ACHN (cell line): ENCODE measurements around the gene KCND3.
"Not testable (repeated sequence)": the region's sequence is repeated elsewhere in the genome, so short reads cannot be mapped to it uniquely, and the experiment has no call there.

ENCODE experiments used
- DNase-seq: peaks from one replicate; pipeline ENCODE4 v3.0.0-alpha.2; 2015
- in situ Hi-C: cut with HindIII; loops from 2 replicates; pipeline ENCODE4 v1.10.0; 2017; ENCODE audit warnings: low sequenced_read_pairs, low pct_ligation_motif_present, low pct_unique_long_range_greater_than_20kb

KCND3 gene

DNA sequence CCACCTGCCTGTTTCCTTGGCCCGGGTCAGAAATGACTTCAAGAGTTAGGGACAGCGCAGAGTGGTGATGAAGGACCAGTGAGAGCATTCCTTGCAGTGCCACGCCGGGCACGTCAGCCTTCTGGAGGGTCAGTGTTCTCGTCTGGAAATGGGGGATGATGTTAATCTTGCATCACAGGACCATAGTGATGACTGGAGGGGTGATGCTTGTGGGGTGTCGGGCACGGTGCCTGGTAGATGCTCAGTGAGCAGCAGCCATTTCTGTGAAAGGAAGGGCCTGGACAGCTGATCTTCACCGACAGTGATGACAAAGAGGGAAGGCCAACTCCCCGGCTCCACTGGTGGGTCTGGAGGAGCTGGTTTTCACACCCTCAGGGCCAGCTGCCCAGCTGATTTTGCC, 177.6 kb downstream of the KCND3 start:
- in situ Hi-C loops, result no loop called here
- no peak for DNase-seq

DNA sequence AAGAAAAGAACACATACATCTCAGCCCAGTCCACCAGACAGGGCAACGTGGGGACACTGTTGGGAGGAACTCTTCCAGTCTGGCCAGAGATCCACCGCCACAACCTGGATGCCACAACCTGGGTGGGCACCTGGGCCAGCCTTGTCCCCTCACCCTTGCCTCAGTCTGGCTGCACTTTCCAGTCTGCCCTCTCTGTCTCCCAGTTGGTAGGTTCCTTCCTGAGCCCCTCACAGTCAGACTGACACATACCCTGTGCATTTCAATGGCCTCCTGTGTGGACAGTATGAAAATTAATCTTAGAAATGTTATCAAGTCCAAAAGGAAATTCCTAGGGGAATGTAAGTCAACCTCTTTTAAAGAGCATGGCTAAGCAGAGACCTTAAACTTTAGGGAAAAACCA, 184.2 kb downstream of the KCND3 start:
- in situ Hi-C loops, result no loop called here
- no peak for DNase-seq

DNA sequence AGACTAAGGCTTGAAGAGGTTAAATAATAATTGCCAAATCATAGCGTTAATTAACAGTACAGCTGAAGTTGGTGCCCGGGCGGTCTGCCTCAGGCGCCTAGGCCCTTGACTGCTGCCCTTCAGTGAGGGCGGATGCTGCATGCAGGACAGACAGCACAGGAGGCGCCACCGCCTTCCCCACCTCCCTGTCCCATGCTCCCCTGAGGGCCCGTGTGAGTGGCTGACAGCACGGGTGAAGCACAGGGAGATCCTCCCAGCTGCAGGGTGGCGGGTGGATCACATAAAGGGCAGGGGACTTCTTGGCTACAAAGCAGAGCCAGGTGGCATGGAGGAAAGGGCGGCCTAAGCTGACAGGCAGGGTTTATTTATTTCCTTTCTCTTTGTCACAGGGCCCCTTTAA, 184.7 kb downstream of the KCND3 start:
- no peak for DNase-seq
- in situ Hi-C loops, result no loop called here

DNA sequence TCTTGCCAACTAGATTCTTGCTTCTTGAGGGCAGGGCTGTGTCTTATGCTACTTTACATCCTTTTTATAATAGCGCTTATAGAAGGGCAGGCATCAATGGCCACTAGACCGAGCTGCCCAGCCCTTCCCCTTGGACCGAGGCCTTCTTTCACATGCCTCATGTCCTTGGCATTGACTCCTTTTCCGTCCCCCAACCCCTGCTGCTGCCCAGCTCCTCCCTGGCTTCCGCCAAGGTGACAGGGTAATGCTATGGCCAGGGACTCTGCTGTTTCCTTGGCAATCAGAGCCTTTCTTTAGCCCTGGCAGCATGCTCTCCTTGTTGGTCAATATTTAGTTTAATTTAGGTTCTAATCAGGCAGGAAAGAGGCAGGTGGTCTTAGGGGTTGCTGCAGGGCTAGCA, 185.5 kb downstream of the KCND3 start:
- in situ Hi-C loops, result no loop called here
- no peak for DNase-seq

DNA sequence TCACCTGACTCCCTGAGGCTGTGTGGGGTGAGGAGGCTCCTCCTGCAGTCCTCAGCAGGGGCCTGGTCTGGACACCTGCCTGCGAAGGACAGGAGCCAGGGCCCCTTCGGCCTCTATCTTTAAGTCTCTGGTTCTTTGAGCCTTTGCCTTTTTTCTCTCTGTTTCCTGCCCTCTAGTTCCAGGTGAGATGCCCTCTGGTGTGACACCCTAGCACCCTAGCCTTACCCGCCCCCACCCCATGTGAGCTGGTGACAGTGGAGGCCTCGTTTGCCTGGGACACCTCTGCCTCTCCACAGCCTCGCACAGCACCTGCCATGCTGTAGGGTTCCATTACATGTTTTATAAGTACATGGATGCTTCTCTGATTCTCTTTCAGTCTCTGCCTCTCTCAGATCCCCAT, 186.5 kb downstream of the KCND3 start:
- no peak for DNase-seq
- in situ Hi-C loops, result no loop called here

DNA sequence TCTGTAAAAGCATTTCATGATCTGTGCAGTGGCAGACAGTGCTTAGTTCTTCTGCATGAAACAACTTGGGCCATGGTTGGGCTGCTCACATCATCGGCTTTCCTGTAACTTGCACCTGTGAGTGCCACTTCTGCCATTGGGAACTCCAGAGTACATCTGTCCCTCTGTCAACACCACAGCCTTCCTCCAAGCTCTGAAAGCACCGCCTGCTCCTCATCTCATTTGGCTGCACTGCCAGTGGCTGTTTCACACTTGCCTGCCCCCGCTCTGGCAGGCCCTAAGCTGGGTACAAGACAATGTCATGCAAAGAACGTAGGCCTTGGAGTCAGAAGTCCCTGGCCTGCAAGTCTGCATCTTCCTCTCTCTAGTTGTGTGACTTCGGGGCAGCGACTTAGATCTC, 187.4 kb downstream of the KCND3 start:
- no peak for DNase-seq
- in situ Hi-C loops, result no loop called here

DNA sequence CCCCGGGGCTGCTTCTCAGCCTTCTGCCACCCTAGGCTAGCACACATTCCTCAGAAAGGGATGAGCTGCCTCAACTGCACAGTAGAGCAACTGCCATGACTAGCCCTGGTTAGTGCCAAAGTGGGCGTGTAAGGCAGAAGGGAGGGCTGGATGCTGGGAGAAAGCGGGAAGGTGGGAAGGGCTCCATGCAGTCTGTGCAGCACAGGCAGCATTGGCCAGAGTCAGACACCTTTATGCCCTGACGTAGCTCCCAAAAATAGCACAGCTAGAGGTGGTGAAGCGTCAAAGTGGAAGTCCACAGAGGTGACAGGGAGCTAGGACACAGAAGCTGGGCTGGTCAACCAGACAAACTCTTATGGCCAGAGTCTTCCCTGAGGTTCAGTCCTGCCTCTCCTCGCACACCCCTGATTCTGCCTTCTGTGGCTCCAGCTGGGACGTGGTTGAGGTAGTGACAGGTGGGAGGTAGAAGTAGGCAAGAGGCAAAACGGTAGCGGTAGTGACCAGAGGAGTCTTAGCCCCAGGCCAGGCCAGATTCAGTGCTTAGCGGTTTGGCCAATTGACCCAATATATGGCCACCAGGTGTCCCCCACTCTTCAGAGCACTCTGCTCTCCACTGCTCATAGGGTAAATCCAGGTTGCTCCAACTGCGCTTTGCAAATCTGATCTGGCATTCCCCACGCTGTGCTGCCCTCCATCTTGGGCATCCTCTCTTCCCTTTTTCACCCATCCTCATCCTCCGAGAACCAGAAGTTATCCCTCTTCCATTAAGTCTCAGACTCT, 188.2 kb downstream of the KCND3 start:
- DNase-seq, result no peak
- in situ Hi-C loops, result no loop called here

DNA sequence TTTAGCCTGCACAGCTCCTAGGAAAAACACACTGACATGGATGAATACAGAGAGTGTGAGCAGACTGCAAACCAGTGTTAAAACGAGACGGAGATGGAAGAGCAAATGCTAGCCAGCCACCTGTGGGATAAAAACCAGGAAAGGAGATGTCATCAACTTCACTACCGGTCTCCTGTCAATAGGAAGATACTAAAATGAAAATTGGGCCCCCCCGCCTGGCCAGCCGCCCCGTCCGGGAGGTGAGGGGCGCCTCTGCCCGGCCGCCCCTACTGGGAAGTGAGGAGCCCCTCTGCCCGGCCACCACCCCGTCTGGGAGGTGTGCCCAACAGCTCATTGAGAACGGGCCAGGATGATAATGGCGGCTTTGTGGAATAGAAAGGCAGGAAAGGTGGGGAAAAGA, 189.7 kb downstream of the KCND3 start:
- DNase-seq, in situ Hi-C loops: not testable (repeated sequence)

DNA sequence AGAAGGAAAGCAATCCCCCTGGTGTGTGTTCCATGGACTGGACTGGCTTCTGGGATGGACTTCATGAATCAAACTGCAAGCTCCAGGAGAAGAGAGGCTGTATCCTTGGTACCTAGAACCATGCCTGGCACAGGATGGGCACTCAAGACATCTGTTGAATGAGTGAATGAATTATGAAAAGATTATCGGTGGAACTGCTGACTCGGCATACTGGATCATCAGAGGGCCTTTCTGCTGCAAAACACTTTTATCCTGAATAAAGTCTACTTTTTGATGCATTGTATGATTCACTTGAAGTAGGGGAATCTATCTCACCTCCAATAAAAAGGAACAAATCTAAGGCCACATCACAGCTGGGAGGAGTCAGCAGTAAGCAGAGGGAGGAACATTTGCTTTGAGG, 190.9 kb downstream of the KCND3 start:
- no peak for DNase-seq
- in situ Hi-C loops, result no loop called here

DNA sequence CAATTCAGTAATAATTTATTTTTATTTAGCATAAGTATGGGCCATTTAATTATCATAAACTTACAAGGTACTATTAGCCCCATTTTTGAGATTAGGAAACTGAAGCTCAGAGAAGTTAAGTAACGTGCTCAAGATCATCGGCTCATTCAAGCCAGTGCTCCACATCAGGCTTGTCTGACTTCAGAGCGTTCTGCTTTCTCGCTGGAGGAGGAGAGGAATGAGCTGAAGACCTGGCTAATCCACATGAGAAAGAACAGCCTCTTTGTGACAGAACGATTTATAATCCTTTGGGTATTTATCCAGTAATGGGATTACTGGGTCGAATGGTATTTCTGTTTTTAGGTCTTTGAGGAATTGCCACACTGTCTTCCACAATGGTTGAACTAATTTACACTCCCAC, 194.1 kb downstream of the KCND3 start:
- in situ Hi-C loops, result no loop called here
- no peak for DNase-seq

DNA sequence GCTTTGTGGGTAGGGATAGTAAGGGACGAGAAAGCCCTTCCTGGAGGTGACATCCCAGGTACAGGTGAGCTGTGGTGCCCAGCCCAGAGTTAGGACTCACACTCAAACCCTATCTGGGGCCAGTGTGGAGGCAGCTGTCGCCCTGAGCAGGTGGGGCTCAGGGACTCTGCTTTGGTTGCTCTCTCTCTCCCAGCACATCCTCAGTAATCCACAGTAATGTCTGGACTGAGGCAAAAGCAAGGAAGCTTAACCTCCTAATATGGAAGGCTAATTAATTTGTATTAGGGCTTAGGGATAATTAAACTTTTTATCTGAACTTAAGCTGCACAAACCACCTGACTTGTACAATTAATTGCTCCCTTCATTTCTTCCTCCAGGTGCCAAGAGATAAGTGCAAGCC, 195.5 kb downstream of the KCND3 start:
- in situ Hi-C loops, result no loop called here
- no peak for DNase-seq

DNA sequence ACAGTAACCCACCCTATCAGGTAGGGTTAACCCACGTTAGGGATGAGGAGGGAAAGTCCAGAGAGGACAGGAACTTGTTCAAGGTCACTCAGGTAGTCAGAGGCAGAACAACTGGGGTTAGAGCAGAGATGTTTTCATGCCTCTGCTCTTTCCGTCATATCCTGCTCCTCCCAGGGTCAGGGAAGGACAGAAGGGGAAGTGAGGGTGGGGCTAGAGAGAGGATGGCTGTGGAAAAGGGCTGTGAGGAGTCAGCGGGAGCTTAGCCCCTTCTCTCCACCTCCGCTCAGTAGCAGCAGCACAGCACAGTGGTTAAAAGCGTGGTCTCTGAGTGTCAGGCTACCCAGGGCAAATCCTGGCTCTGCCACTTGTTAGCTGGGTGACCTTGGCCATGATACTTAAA, 197.2 kb downstream of the KCND3 start:
- DNase-seq, result no peak
- in situ Hi-C loops, result no loop called here

DNA sequence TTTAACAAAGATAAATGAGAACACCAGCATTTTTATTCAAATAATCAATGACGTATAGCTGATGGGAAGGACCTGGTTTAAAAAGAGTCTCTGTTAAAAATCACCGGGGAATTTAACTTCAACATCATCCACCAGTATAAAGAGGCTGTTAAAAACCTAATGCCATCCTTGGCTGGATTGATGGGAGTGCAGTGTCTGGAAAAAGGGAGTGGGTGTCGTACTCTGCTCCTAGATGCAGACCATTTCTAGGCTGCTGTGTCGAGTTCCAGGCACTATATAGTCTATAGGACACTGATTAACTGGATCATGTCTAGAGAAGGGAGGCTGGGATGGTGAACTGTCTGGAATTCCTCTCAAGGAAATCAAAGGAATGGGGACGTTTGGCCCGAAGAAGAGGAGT, 197.7 kb downstream of the KCND3 start:
- no peak for DNase-seq
- in situ Hi-C loops, result no loop called here

DNA sequence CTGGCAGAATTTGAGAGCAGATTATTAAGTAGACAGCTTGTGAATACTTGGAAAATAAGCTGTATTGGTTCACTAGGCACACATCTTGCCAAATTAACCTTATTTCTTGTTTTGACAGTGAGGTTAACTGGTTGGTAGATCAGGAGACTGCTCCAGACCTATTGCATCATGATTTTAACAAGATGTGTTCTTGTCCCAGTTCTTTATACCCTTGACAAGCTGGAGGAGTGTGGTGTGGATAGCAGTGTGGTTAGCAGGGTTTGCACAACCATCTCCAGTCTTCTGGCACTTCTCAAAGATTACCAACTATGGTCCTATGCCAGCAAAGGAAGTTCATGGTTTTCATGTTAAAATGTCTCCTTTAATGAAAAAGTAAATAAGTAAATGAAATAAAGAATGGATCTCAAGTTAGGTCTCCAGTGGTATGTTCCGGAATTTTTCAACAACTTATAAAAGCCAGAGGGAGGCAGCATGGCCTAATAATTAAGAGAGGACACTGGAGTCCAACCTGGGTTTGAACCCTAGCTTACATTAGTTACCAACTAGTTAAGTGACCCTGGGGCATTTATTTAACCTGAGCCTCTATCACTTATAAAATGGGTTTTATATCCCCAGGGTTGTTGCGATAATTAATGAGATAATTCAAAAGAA, 199.7 kb downstream of the KCND3 start:
- DNase-seq, result no peak
- in situ Hi-C loops, result no loop called here

DNA sequence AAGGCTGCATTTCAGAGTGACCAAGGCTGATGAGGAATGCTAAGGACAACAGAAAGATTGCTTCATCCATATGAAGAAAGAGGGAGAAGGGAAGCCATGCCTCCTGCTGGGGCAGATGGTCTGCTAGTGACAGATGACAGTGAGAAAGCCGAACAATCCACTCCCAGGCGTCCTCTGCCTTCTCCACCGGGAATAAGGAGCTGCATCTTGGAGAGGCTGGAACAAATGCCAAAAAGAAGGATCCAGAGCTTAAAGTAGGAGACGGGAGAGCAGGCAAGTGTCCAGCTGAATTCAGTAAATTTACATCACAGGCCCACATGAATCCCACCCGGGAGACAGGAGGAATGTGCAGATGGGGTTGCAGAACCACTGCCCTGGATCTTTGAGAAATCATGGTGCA, 200.3 kb downstream of the KCND3 start:
- DNase-seq, result no peak
- in situ Hi-C loops, result no loop called here

DNA sequence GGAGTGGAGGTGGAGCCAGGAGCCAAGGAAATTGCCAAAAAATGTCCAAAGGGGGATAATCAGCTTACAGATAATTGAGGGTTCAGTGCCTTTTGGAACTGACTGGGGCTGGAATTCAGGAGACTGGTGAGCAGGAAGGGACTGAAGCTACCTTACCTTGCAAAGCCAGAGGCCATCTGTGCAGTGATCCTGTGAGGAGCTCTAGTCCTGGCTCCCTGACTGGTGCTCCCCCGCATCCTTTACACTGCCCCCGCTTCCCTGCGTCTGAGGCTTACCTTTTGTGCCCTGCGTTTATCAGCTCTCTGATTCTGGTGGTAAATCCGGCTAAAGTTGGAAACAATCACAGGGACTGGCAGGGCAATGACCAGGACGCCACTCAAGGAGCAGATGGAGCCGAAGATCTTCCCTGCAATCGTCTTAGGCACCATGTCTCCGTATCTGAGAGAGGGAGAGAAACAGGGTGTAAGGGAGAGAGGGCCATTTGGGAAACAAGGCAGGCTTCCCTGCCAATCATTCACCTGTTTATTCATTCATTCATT, 202.7 kb downstream of the KCND3 start:
- no peak for DNase-seq
- in situ Hi-C loops, result no loop called here

DNA sequence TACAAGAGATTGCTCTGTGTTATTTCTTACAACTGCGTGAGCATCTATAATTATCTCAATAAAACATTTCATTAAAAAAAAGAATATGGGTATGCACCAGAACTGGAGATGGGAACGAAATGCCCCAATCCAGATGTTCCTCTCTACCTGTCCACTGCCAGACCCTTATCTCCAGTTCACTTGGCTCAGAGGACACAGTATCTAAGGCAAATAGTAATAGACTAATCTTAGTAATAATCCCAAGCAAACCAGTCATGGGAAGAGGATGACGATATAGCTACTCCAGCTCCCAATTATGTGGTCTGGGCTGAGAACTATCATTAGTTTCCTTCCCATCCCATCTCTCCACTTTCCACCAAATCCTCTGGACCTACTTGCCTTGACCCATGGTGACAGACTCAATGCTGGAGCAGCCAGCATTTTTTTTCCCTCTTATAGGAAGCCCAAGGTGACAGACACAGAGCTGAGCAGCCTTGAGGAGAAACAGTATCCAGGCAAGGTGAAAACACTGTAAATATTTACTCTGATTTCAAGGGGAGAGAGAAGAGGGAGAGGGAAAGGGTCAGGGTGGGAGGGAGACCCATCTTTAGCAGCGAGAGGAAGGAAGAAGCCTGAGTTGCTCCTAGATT, 205.1 kb downstream of the KCND3 start:
- in situ Hi-C loops, result no loop called here
- DNase-seq, result no peak

DNA sequence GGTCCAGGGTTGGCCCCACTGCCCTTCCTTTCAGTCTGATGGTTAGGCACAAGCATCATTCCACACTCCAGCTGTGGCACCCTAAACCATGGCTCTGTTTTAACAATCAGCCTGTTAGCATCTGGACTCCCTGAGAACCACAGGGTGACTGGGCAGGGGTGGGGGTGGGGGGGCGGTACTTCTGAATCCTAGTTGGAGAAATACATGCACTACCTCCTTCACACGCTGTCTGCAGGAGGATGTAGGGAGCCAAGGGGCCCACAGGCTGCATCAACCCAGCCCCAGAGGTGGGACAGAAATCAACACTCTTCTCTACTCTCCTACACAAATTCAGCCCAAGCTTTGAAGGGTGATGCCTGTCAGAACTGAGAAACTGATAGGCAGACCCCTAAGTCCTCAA, 209.9 kb downstream of the KCND3 start:
- in situ Hi-C loops, result no loop called here
- no peak for DNase-seq

DNA sequence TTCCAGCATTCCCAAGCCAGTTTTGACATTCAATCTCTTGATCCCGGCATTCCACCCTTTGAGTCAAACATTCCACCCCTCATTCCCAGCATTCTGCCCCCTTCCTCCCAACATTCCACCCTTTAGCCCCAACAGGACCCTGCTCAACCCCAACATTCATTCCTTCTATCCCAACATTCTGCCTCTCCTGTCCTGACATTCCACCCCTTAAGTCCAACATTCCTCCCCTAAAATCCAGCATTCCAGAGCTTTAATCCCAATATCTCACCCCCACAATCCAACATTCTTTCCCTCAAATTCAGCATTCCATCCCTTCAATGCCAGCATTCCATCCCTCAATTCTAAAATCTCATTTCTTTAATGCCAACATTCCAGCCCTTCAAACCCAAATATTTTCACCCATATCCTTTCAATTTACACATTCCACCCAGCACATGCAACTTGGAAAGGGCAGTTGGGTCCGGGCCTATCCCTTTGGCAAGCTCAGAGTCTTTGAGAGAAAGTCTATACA, 210.9 kb downstream of the KCND3 start:
- in situ Hi-C loops, result no loop called here
- DNase-seq, result no peak

DNA sequence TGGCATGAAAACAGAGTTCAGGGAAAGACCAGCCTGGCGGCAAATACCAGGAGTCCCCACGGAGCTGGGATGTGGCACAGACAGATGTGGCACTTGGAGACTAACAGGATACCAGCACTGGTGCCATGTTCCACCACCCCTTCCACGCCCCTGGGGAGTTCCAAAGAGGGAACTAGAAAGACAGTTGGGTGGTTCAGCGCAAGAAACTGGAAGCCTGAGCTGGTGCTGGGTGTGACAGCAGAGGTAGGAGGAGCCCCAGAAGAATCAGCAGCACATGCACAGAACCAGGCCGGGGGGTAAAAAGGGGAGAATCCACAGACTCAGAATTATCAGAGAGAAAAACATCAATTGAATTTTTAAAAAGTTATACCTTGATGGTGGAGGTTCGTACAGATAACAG, 211.4 kb downstream of the KCND3 start:
- in situ Hi-C loops, result no loop called here
- DNase-seq, result no peak
